HCT116 (cell line): Measurements from ENCODE around the gene ATP6V0D1. TPM values are rescaled to one million over a fixed set of nuclear protein-coding genes. Genes with fewer than 3 reads are reported as not detected.
A peak's percentile ranks its signal among the peaks of the same experiment; 100 is the strongest.

Experiments used
- ATAC-seq: fragments of 200-7000 bp; cut with Tn5 transposase; 2 replicates; pipeline ENCODE4 v1.9.1; 2020; ENCODE audit warnings: mild to moderate bottlenecking, moderate library complexity
- BruUV-seq: library from RNA; stranded (reverse); fragments of 400-500 nt; replicated peaks from 2 replicates; lab custom pipeline; 2021; lab: Mats Ljungman, UMichigan
- CTCF ChIA-PET: fragments of 300-600 bp; sonication (Branson Sonifier 250); formaldehyde crosslinking; loops from one replicate; lab custom pipeline; 2021; ENCODE audit warnings: antibody characterized with exemption; lab: Charles Lee
- POLR2A ChIA-PET: fragments of 300-600, 350-600 bp; sonication (Branson Sonifier 250); formaldehyde crosslinking; loops from one replicate; lab custom pipeline; 2021; ENCODE audit warnings: antibody characterized with exemption; lab: Charles Lee
- RAD21 ChIA-PET, 2 experiments: fragments of 300-600 bp; sonication (Branson Sonifier 250); formaldehyde crosslinking; loops; one replicate each; lab custom pipeline; 2023; ENCODE audit warnings: low total read pairs in 2 of 2; ENCODE audit not compliant: uncharacterized antibody in 2 of 2, unreplicated experiment in 2 of 2, low non-redundant PET in 1 of 2; lab: Charles Lee
- DNase-seq: peaks from one replicate; pipeline ENCODE4 v3.0.0-alpha.2; 2010; ENCODE audit warnings: low read depth, low spot score
- H2AFZ ChIP-seq: fragments of 200-600 bp; shearing (Covaris generic), sonication (generic); 2 replicates; pipeline ENCODE4 v1.6.1; 2017; ENCODE audit warnings: low read depth, mixed run types, mixed read lengths, antibody characterized with exemption, low read length; ENCODE audit not compliant: poor library complexity, severe bottlenecking
- H3K27ac ChIP-seq: 2 replicates; pipeline ENCODE4 v1.5.1; 2012; ENCODE audit warnings: low read depth, low read length
- H3K27me3 ChIP-seq: fragments of 200-600 bp; sonication (generic); 2 replicates; pipeline ENCODE4 v1.6.1; 2016; ENCODE audit warnings: mixed run types, low read length, mixed read lengths; ENCODE audit not compliant: insufficient read depth
- H3K36me3 ChIP-seq, 2 experiments: fragments of 200-500 bp in 1 of 2; fragments of 200-600 bp in 1 of 2; sonication (Bioruptor generic) in 1 of 2; sonication (generic) in 1 of 2; 2 replicates each; pipeline versions ENCODE4 v1.5.1 to v1.6.1; 2014 to 2016; ENCODE audit warnings: low read length in 2 of 2, inconsistent platforms in 1 of 2, mixed read lengths in 1 of 2, mixed run types in 1 of 2; ENCODE audit not compliant: insufficient read depth in 2 of 2, control insufficient read depth in 1 of 2
- H3K4me1 ChIP-seq, 2 experiments: fragments of 200-600 bp in 1 of 2; sonication (generic) in 1 of 2; 2 replicates each; pipeline versions ENCODE4 v1.5.1 to v1.6.1; 2012 to 2017; ENCODE audit warnings: low read length in 2 of 2, inconsistent platforms in 1 of 2, mild to moderate bottlenecking in 1 of 2, mixed read lengths in 1 of 2, mixed run types in 1 of 2, moderate library complexity in 1 of 2; ENCODE audit not compliant: insufficient read depth in 2 of 2, control insufficient read depth in 1 of 2
- H3K4me2 ChIP-seq: fragments of 200-600 bp; sonication (generic); 2 replicates; pipeline ENCODE4 v1.6.1; 2017; ENCODE audit warnings: mixed run types, low read length, mixed read lengths
- H3K4me3 ChIP-seq, 2 experiments: fragments of 200-600 bp in 1 of 2; sonication (generic) in 1 of 2; replicated peaks in 1 of 2; 2 replicates each; pipeline ENCODE4 v1.5.1; 2011 to 2016; ENCODE audit warnings: low read length in 2 of 2, control low read depth in 1 of 2, low read depth in 1 of 2, mild to moderate bottlenecking in 1 of 2, mixed read lengths in 1 of 2, mixed run types in 1 of 2
- H3K79me2 ChIP-seq: fragments of 200-600 bp; sonication (generic); 2 replicates; pipeline ENCODE4 v1.6.1; 2017; ENCODE audit warnings: mild to moderate bottlenecking, mixed run types, low read length, moderate library complexity, mixed read lengths; ENCODE audit not compliant: insufficient read depth
- H3K9ac ChIP-seq: fragments of 200-600 bp; sonication (generic); 2 replicates; pipeline ENCODE4 v1.6.1; 2016; ENCODE audit warnings: low read length, mixed read lengths
- H3K9me2 ChIP-seq: fragments of 200-600 bp; sonication (generic), shearing (Covaris generic); 2 replicates; pipeline ENCODE4 v1.6.1; 2017; ENCODE audit warnings: mixed run types, mild to moderate bottlenecking, moderate library complexity; ENCODE audit not compliant: insufficient read depth
- H3K9me3 ChIP-seq, 2 experiments: fragments of 200-500 bp in 1 of 2; fragments of 200-600 bp in 1 of 2; sonication (Bioruptor generic) in 1 of 2; sonication (generic) in 1 of 2; 2 replicates each; pipeline ENCODE4 v1.6.1; 2014 to 2017; ENCODE audit warnings: low read length in 2 of 2, mixed read lengths in 2 of 2, inconsistent platforms in 1 of 2, low read depth in 1 of 2, mild to moderate bottlenecking in 1 of 2, mixed run types in 1 of 2, moderate library complexity in 1 of 2; ENCODE audit not compliant: control insufficient read depth in 1 of 2, insufficient read depth in 1 of 2
- H4K20me1 ChIP-seq: fragments of 200-600 bp; sonication (generic), shearing (Covaris generic); 2 replicates; pipeline ENCODE4 v1.6.1; 2017; ENCODE audit warnings: mixed run types, mild to moderate bottlenecking, moderate library complexity; ENCODE audit not compliant: insufficient read depth
- ELF1 ChIP-seq: IDR thresholded peaks from 2 replicates; pipeline ENCODE4 v1.6.1; 2012; ENCODE audit warnings: low read depth, borderline replicate concordance
- EZH2 ChIP-seq: fragments of 200-600 bp; sonication (generic); IDR thresholded peaks from 2 replicates; pipeline ENCODE4 v1.6.1; 2017; ENCODE audit warnings: antibody characterized with exemption, mixed run types
- POLR2A ChIP-seq: IDR thresholded peaks from 2 replicates; pipeline ENCODE4 v1.7.0; 2011; ENCODE audit warnings: borderline replicate concordance; ENCODE audit not compliant: insufficient read depth, insufficient read length; ENCODE audit errors: extremely low read depth
- SP1 ChIP-seq: IDR thresholded peaks from 2 replicates; pipeline ENCODE4 v1.6.1; 2012; ENCODE audit warnings: low read depth
- SRF ChIP-seq: IDR thresholded peaks from 2 replicates; pipeline ENCODE4 v1.6.1; 2012; ENCODE audit warnings: low read depth
- YY1 ChIP-seq: IDR thresholded peaks from 2 replicates; pipeline ENCODE4 v1.6.1; 2011; ENCODE audit warnings: low read length, low read depth, moderate library complexity, mild to moderate bottlenecking; ENCODE audit not compliant: insufficient replicate concordance; ENCODE audit errors: extremely low read depth
- ZFX ChIP-seq: fragments of 450-650 bp; IDR thresholded peaks from 2 replicates; pipeline ENCODE4 v1.6.1; 2017
- ZNF274 ChIP-seq: fragments of 200-500 bp; sonication (Bioruptor generic); IDR thresholded peaks from 2 replicates; pipeline ENCODE4 v1.6.1; 2014; ENCODE audit warnings: mild to moderate bottlenecking, low read depth, low read length, inconsistent platforms
- intact Hi-C: fragments of 100-400 bp; cut with micrococcal nuclease; formaldehyde crosslinking; loops from 2 replicates; pipeline ENCODE4 v1.10.0; 2022
- total RNA-seq: library from RNA; stranded (reverse); gene quantifications from one replicate; pipeline ENCODE4 v1.2.1, GENCODE V29; 2021; ENCODE audit not compliant: unreplicated experiment
- TF ChIP-seq, protein P1 (sequence below): IDR thresholded peaks from 2 replicates; pipeline ENCODE4 v1.6.1; 2012

ATP6V0D1 gene
- total RNA-seq, 1 experiment from 2014 or later = 36.6 TPM

DNA sequence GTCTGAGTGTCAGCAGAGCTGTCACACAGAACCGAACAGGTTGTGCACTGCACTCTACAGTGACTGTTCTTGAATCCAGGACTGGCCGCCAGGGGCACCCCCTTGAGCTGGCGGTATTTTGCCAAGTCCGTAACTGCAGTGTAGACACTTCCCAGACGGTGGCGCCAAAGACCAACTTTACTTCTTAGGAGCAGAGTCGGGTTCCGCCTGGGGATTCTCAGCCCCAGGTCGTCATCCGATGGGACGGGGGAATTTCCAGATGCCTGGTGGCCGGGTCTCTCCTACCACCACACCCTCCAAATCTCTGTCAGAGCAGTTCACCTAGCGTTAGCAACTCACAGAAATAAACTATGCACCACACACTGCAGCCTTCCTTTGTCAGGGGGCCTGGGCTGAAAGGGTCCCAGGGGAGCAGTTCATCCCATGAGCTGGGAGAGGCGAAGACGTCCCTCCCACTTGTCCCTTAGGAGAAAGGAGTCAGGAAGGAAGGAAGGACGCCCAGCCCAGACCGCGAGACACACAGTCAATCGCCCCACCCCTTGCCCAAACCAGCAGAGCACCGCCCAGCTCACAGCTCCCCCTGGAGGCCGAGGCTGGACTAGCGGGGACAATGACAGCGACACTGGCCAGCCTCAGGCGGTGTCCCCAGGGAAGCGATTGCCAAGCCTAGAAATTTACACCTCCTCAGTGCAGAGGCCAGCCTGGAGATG, 40.3 kb upstream of the ATP6V0D1 start (continued):
- no peak for TF ChIP-seq SP1
- TF ChIP-seq POLR2A = no peak
- peak; percentile 52 for TF ChIP-seq YY1
- no peak for TF ChIP-seq ELF1
- no peak for TF ChIP-seq EZH2
- TF ChIP-seq, all 23 proteins: peak for 6

DNA sequence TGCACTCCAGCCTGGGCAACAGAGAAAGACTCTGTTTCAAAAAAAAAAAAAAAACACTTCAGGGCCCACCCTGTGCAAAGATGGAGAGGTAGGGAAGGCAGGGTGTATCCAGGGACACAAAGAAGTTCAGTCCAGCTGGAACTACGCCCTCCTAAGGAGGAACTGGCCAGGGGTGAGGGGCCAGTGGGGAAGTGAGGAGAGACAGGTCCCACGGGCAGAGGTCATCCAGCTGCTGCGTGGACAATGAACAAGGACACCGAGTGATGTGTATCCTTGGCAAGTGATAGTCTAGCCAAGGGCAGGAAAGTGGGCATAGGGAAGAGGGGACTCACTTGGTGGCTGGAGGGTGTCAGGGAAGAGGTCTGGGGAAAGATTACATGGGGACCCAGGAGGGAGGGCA, 38.3 kb upstream of the ATP6V0D1 start:
- Histone ChIP-seq H3K4me1 (peaks cover 0 to 26% of the 10 kb centered on the region in 2 experiments; a peak in 3 of 4 replicates), H3K79me2 (no peaks in the 10 kb centered on the region), H3K4me3 (no peak overlapping the region), H4K20me1 (no peaks in the 10 kb centered on the region), H3K27me3 (no peaks in the 10 kb centered on the region), H3K36me3 (no peaks in the 10 kb centered on the region), H3K9me3 (no peaks in the 10 kb centered on the region), H3K9me2 (no peaks in the 10 kb centered on the region), H3K9ac (no peak overlapping the region), H3K4me2 (no peak overlapping the region), H2AFZ (no peak overlapping the region)
- no TSS peak for BruUV-seq
- RAD21 ChIA-PET = no interaction called here
- no peak for DNase-seq
- no peak for ATAC-seq
- intact Hi-C loops = no loop called here
- CTCF ChIA-PET = no interaction called here
- TF ChIP-seq, protein P1, sequence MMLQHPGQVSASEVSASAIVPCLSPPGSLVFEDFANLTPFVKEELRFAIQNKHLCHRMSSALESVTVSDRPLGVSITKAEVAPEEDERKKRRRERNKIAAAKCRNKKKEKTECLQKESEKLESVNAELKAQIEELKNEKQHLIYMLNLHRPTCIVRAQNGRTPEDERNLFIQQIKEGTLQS = no peak
- TF ChIP-seq SRF (no peak), ZFX (no peak), SP1 (no peak), ZNF274 (no peak)
- TF ChIP-seq, all 23 proteins: peak for 0
- H3K27ac ChIP-seq = no peak overlapping the region
- POLR2A ChIA-PET = no interaction called here
